Measurements from ENCODE around the gene TSC2.

Gene TSC2

DNA sequence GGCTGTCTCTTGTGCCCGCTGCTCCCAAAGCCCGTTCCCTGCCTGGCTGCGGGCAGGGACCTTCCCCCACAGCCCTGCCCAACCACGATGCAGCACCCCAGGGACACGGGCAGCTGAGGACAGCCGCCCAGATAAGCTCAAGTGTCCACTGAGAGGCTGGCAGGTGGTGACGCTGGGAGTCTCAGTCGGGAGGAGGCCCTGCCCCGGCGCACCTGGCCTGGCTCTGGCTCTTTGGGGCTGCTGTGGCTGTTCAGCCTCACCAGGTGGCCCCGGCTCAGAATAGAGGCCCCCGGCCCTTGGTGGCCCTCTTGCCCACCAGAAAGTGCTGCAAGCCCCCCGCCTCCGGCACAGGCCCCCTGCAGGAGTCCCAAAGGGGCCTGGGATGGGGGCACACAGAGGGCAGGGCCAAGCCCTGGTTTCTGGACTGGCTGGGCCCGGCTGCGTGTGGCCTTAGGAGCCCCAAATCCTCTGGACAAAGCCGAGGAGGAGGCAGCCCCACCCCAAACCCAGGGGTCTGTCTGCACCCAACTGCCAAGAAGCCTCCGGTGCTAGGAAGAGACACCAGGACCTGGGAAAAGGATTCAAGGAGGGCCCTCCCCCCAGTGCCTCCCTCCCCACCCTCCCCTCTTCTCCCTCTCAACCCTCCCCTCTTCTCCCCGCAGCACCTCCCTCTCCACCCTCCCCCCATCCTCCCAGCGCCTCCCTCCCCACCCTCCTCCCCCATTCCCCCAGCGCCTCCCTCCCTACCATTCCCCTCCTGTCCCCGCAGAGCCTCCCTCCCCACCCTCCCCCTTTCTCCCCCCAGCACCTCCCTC, 5.4 kb upstream of the TSC2 start:
- DNase-seq: no peak

DNA sequence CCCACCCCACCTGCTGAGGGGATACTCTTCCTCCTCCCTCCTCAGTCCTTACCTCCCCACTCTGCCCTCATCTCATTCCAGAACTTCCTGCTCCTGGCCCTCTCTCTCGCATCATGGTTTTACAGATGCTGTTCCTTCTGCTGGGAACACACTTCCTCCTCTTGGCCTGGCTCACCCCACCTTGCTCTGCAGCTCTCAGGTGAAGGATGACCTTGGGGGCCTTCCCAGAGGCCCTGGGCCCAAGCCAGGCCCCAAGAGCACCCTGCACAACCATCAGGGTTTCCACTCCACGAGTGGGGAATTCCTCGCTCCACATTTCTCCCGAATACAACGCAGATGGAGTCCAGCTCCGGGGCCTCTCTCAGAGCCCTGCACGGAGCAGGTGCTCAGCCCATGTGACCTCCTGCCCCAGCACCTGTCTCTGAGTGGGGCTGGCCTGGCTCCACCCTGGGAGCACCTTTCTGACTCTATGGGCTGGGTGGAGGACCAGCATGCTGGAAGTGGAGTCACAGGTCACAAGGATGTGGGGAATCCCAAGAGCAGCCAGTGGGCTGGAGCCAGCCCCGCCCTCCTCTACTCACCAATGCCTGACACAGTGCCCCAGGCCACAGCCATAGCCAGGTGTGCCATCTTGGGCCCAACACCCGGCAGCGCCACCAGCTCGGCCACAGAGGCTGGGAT, 4.7 kb upstream of the TSC2 start:
- no peak for DNase-seq

DNA sequence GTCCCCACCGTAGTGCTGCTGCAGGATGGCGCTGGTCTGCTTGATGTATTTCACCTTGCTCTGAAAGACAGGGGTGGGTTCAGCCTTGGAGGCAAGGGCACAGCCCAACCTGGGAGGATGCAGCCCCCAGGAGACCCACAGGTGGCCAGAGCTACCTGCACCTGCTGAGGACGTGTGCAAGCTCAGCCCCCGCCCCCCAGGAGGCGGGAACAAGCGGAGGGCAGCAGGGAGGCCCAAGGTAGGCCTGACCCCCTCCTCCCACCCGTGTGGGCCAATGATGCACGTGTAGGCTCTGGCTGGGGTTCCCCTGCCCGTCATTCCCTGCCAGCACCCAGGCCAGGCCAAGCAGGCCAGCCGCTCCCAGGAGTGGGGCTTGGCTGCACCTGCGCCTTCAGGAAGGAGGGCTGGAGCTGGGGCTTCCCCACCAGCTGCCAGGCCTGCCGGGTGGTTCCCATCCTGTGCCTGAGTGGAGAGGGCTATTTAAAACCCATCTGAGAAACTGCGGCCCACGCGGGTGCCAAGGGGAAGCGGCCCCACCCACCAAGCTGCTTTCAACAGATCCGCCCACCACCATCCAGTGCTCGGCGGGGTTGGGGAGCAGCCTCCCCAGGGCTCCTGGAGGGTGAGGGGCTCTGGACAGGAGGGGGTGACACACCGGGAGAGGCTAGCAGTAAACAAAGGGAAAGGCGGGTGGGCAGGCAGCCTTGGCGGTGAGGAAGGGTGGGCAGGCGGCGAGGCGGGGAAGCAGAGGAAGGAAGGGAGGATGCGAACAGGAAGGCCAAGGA, 3.9 kb upstream of the TSC2 start:
- peak in 21 of 56 donors; percentile 5 to 60 (median 31) for DNase-seq

DNA sequence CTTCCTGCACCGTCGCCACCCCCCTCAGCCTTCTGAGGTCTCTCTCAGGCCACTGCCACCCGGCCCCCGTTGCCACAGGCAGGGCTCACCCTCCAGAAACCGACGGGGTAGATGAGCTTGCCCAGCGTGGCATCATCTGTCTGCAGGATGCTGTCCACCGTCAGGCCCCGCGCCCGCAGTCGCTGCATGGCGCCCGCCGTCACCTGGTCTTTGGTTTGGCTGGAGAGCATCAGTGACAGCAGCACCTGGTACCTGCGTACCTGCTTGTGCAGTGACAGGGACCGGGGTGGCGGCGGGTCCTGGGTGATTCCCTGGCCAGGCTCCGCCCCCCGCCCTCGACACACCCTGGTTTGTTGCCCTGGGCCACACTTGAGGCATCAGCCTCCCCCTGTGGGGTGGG, 3.2 kb upstream of the TSC2 start:
- DNase-seq: no peak

DNA sequence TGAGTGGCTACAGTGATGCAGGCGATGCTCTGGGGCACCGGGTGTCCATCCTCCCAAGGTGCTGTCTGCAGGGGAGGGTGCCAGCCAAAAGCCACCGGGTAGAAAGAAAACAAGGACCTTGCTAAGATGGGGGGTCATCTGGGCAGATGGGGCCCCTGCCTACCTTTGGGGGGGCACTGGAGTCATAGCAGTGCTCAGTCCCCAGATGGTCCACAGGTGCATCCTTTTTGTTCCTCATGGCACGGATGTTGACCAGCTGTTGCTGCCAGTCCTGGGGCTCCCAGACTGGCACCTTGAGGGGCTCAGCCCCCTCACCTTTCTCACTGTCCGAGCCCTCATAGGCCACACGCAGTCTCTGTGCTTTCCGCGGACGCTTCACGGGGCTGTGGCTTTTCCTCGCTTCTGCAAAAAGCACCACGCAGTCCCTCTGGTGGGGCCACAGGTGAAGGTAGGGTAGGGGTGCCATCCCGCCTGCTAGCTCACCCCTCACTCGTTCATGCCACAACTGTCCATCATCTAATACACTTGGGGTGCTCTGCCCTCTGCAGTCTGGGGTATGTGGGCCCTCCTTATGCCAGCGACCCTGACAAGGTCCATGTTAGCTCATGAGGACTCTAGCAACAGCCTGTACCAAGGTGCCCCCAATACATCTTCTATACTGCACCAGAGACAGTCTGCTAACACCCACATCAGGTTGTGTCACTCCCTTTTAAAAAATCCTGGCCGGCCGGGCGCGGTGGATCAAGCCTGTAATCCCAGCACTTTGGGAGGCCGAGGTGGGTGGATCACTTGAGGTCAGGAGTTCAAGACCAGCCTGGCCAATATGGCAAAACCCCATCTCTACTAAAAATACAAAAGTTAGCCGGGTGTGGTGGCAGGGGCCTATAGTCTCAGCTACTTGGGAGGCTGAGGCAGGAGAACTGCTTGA, 1.6 kb upstream of the TSC2 start:
- DNase-seq: no peak

DNA sequence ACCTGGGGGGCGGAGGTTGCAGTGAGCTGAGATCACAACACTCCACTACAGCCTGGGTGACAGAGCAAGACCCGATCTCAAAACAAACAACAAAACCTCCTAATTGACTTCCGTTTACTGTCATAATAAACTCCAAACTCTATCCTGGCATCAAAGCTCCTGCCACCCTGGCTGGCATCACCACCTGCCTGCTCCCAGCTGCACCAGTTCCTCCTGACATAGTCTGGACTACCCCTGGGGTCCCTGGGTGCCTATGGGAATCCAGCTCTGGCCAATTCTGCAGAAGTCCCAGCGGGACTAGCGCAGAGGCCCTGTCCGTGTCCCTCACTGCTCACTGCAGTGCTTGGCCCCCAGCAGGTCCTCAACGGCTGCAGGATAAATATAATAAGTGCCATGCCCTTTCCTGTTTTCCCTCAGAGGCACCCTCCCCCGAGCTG, 874 bp upstream of the TSC2 start:
- peak in 1 of 56 donors; percentile 34 for DNase-seq

DNA sequence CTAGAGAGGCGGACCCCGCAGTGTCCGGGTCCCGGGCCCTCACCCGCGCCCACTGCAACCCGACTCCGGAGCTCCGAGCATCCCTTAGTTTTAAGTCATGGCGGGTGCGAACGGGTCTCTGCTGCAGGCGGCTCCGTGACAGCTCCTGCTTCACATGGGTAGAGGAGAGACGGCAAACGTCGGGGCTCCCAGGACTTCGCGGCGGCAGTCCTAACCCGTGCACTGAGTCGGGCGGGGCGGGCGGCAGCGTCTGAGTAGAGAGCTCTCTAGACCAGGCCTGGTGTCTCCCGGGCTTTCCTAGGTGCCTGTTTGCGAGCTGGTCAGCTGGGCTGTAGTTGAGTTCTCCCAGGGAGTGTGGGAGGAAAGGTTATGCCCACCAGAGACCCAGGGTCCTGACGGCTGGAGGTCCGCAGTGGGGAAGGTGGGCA, 345 bp downstream of the TSC2 start:
- no peak for DNase-seq

DNA sequence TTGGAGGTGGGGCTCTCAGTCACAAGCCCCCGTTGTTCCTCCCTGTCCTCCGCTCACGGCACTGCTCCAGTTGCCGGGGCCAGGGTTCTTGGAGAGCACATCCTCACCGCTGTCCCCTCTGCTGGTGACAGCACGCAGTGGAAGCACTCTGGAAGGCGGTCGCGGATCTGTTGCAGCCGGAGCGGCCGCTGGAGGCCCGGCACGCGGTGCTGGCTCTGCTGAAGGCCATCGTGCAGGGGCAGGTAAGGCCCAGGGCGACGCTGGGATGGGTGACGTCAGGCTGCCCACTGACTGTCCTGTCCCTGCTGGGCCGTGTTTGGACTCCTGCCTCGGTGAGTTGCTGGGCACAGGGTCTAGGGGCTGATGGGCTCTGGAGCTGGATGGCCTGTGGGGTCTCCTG, 5.4 kb downstream of the TSC2 start:
- no peak for DNase-seq

DNA sequence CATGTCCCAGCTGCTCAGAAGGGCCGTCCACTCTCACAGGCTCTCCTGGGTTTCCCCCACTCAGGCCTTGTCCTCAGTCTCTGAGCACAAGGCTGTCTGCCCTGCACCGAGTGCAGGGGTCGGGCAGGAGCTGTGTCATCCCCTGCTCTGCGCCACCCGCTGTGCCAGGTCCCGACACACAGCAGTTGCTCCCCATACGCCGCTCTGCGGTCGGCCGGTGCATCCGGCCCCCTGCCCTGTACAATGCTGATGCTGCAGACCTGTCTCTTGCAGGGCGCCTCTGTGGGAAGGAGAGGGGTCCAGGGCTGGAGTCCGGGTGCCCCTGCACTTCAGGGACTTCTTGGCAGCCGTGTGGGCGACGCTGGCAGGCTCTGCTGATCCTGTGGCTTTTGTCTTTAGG, 6.1 kb downstream of the TSC2 start:
- no peak for DNase-seq

DNA sequence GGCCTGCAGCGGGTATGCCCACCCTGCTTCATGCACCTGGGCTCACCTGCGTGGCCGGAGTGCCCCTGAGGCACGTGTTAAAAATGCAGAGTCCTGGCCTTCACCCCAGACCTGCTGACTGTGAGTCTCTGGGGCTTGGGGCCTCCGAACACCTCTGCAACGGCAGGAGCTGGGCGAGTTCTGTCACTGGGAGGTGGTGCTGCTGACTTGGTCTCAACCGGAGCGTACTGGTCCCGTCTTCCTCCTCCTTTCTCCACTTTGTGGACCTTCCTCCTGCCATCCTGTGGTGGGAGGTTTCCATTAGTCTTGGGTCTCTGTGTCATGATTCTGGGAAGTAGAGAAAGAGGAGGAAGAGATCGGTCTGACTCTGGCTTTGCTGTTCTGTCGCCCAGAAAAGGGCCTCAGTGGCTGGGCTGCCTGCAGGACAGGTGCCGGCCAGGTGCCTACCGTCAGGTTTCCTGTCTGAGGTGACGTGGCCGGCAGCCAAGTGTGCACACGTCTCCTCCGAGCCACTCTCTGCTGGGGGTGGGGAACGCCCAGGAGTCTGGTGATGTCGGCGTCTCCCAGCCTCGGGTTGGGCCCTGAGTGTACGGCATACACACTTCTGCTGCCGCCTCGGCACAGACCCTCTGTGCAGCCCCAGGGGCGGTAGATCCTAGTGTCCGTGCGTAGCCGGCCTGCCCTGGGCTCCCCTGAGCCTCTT, 6.9 kb downstream of the TSC2 start:
- no peak for DNase-seq

DNA sequence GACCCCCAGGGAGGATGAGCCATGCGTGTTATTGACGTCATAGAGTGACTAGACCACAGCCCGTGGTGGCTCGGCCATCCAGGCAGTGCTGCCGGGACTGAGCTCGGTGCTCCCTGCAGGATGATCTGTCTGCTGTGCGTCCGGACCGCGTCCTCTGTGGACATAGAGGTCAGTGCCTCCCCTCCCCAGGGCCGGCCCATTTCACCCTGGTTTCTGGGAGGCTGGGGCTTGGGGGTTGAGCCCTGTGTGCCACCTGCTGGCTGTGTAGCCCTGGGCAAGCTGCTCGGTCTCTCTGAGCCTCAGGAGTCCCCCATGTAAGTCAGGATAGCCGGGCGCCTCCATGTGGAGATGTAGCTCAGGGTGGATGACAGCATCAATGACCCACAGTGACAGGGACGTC, 8.3 kb downstream of the TSC2 start:
- DNase-seq: peak in 16 of 56 donors; percentile 6 to 48 (median 22)

DNA sequence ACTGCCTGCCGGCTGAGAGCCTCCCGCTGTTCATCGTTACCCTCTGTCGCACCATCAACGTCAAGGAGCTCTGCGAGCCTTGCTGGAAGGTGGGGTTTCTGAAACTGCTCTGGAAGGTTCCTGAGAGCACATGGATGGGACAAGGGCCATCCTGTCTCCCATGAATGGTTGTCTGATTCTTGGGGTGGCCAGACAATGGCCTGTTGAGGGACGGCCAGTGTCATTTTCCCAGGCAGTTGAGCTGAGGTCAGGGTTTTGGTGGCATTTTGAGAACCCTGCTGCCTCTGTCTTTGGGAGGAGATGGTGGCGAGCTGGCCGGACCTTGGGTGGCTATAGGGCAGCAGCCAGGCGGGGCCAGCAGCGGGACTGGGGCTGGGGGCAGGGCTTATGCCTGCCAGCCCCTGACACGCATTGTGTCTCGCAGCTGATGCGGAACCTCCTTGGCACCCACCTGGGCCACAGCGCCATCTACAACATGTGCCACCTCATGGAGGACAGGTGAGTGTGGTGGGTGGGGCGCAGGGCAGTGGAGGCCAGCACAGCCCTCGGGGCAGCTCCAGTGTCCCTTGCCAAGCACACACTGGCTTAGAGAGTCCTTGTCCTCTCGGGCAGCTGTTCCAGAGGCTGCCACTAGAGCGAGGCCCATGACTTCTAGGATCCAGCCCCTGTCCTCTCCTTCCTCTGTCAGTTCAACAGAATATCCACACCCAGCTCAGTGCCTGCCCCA, 9.1 kb downstream of the TSC2 start:
- peak in 25 of 56 donors; percentile 6 to 68 (median 38) for DNase-seq

DNA sequence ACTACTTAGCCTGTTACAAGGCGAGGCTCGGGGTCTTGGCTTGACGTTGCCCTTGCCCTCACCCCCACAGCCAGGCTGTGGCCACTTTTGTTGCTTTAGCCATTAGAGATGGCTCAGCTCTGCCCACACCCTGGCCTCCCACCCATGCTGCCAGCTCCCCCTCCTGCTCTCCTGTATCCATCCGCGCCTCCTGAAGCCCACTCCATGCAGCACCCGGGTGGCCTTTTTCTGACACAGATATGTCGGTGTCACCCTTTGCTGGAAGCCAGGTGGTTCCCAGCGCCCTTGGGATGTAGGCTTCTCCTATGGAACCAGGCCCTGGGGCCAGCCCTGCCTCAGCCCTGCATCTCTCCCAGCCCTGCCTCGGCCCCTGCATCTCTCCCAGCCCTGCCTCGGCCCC, 9.7 kb downstream of the TSC2 start:
- DNase-seq: no peak

DNA sequence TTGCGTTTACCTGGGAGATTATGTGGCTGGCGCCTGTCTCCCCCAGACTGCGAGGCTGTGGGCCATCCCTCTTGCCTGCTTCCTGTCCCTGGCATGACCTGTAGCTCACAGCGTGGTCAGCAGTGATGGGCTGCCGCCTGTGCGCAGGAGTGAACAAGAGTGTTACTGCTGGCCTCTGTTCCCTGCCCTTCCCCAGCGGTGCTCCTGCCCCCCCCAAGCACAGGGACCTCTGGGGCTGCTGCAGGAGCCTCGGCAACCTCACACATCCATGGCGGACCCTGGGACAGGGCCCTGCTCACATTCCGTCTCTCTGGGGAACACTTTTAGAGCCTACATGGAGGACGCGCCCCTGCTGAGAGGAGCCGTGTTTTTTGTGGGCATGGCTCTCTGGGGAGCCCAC, 10.6 kb downstream of the TSC2 start:
- no peak for DNase-seq

DNA sequence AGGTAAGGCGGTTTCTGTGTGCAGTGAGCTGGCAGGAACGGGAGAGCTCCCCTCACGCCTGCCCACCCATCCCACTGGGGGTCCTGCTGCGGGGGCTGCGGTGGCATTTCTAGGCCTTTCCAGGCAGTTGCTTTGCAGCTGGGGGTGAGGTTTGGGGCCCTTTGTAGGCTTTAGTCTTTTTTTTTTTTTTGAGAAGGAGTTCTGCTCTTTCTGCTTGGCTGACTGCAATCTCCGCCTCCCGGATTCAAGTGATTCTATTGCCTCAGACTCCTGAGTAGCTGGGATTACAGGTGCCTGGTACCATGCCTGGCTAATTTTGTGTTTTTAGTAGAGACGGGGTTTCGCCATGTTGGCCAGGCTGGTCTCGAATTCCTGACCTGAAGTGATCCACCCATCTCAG, 11.1 kb downstream of the TSC2 start:
- no peak for DNase-seq

DNA sequence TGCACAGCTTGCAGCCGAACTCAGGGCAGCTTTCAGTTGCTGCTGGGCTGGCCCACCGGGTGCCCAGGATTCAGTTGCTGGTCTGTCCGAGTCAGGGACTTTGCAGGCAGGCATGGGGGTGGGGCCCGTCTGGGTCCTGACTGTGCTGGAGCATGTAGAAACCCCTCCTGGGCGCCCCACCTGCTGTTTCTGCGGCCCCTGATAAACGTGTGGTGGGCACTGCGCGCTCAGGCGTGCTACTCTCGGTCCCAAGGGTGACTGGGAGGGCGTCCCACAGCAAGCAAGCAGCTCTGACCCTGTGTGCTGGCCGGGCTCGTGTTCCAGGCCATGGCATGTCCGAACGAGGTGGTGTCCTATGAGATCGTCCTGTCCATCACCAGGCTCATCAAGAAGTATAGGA, 12.6 kb downstream of the TSC2 start:
- DNase-seq: no peak

DNA sequence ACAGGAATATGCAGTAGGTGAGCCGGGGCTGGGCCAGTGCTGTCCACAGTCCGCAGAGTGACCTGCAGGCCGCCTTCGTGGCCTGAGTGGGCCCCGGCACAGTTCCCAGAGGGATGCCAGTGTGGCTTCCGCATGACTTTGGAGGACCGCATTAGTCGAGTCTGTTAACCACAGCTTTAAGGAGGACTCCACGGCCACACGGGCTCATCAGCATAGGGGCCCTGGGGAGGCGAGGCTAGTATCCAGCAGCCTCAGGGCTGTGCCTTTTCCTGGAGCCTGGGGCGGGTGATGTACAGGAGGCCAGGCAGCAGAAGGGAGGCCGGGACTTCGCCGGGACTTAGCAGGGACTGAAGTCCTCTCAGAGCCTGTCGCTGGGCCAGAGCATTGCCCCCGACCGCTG, 13.2 kb downstream of the TSC2 start:
- DNase-seq: no peak

DNA sequence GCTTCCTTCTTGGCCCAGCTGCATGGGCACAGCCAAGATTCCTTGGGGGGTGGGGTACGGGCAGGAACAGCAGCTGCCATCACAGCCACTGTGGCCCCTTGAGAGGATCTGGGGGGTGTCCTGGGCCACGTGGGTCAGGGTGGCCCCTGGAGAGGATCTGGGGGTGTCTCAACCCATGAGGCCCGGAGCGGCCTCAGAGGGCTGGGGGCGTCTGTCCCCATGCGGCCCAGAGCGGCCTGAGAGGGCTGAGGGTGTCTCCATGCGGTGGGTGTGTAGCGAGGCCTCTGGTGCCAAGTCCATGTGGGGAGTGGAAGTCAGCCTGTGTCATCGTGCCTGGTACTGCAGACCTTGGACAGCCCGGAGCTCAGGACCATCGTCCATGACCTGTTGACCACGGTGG, 13.7 kb downstream of the TSC2 start:
- DNase-seq: no peak

DNA sequence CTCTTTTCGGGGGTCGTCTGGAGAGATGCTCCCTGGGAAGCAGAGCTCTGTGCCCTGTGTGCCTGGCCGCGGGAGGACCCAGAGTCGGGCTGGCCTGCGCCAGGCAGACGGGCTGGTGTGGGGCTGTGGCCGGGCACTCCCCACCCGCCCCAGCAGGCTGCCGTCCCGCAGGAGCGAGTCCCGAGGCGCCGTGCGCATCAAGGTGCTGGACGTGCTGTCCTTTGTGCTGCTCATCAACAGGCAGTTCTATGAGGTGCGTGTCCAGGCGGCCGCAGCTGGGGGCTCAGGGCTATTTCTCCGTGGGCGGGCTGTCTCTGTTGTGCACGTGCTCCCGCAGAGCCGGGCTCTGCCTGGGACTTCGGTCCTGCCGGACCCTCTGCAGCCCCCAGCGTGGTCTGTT, 15.0 kb downstream of the TSC2 start:
- no peak for DNase-seq

DNA sequence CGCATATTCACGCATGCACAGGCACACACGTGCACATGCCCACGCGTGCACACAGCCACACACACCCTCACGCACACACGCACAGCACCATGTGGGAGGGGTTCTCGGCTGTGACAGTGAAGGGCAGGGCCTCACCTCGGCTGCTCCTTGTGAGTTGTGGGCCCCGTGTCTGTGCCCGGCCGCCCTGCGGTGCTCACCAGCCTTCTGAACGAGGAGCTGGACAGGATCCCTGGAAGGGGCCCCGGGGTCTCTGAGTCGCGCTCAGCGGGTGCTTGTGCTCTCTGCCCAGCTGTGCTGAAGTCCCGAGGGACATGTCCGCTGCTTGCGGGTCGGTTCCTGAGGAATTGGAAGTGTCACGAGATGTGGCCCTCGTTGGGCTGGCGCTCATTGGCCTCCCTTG, 16.1 kb downstream of the TSC2 start:
- no peak for DNase-seq
